ENCODE results near the gene NEK7. TPM values are rescaled to one million over a fixed set of nuclear protein-coding genes. Genes with fewer than 3 reads are reported as not detected.

The NEK7 gene
- total and polyA plus RNA-seq, 9 of the 15 experiments (the other 6 are each of a cell fraction or from before 2014, with no cell fraction given) = 8.5 to 37.3 (median 27.7) TPM

DNA sequence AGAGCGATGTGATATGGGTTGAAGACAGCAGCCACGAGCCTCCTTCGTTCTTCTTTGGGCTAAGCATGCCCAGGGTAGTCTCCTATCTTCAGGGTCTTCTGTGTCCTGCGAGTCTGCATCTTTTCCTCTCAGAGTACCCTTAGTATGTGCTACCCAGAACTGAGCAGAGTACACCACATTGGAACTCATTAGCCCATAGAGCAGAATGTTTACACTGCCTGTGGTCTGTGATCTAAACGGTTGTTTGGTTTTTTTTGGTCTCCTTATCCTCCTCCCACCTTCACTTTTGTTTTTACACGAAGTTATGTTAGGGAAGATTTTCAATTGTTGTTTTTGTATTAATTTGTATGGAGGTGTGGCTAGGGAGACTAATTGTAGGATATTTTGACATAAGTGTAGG is 126.4 kb downstream of the NEK7 start:
- no peak overlapping the region for H2AFZ ChIP-seq (ENCODE audit: low read depth, low read length)
- H3K36me3 ChIP-seq (ENCODE audit: control insufficient read depth, insufficient read depth, low read length) = peaks cover 3% of the 10 kb centered on the region; the same call in 1 of the 3 replicates
- ATAC-seq (peak; percentile 83), FAIRE-seq (no peak), DNase-seq (ENCODE audit: extremely low read depth in 1 of 4, low spot score in 3 of 4) (no peak)
- no peaks in the 10 kb centered on the region for H3K27me3 ChIP-seq (ENCODE audit: control insufficient read depth in 2 of 2, insufficient read depth in 2 of 2, low read length in 2 of 2)
- BruUV-seq (replicated peaks) = no TSS peak
- H3K4me2 ChIP-seq (ENCODE audit: insufficient read depth, low read length) = no peak overlapping the region
- ChIA-PET POLR2A (interaction anchor here (0.6 to 1.5 kb wide), 2 partner anchors 15 to 938 kb away, joined by 3 to 5 read pairs; no protein-coding TSS in a partner anchor), CTCF (ENCODE audit: low intra/inter-chr PET ratio) (no interaction called here)
- no peaks in the 10 kb centered on the region for H3K9me3 ChIP-seq (replicated peaks; ENCODE audit: control insufficient read depth, insufficient read depth, low read depth, low read length)
- peaks cover 0 to 17% of the 10 kb centered on the region in 2 experiments; a peak in 2 of 5 replicates for H3K4me1 ChIP-seq (replicated peaks in 1 of 2; ENCODE audit: control insufficient read depth in 2 of 2, insufficient read depth in 2 of 2, low read length in 2 of 2)
- no peaks in the 10 kb centered on the region for H4K20me1 ChIP-seq (replicated peaks; ENCODE audit: control insufficient read depth, insufficient read depth, low read length)
- no peaks in the 10 kb centered on the region for H3K79me2 ChIP-seq (ENCODE audit: control insufficient read depth, insufficient read depth, low read length)
- in situ Hi-C loops (cut with MboI) (no loop called here), intact Hi-C loops (cut with micrococcal nuclease) (no loop called here)
- no peaks in the 10 kb centered on the region for H3K9me1 ChIP-seq (ENCODE audit: control insufficient read depth, insufficient read depth, low read length)
- no peak overlapping the region for H3K9ac ChIP-seq (ENCODE audit: insufficient read depth in 1 of 2, low read depth in 2 of 2, low read length in 2 of 2)
- TF ChIP-seq MCM3 (IDR thresholded peaks at IDR 0.05) (no peak), ZNF384 (IDR thresholded peaks at IDR 0.05; ENCODE audit: low read depth, low read length) (0 out of 2 replicates have a peak, but pooled peaks have one; percentile 7), SOX6 (IDR thresholded peaks at IDR 0.05) (0 out of 2 replicates have a peak, but pooled peaks have one; percentile 23), CHD2 (IDR thresholded peaks at IDR 0.05; ENCODE audit: low read depth, low read length) (no peak), SPI1 (IDR thresholded peaks at IDR 0.05; ENCODE audit: borderline replicate concordance, low read depth, low read length) (no peak), DMBX1 (CRISPR knock-in tag; IDR thresholded peaks at IDR 0.05; ENCODE audit: borderline replicate concordance) (no peak), ZSCAN32 (CRISPR knock-in tag; IDR thresholded peaks at IDR 0.05) (no peak), ZNF431 (CRISPR knock-in tag; IDR thresholded peaks at IDR 0.05) (no peak), ZEB2 (IDR thresholded peaks at IDR 0.05) (no peak), NFE2 (IDR thresholded peaks at IDR 0.05; ENCODE audit: low read depth) (no peak)
- TF ChIP-seq, protein P1, sequence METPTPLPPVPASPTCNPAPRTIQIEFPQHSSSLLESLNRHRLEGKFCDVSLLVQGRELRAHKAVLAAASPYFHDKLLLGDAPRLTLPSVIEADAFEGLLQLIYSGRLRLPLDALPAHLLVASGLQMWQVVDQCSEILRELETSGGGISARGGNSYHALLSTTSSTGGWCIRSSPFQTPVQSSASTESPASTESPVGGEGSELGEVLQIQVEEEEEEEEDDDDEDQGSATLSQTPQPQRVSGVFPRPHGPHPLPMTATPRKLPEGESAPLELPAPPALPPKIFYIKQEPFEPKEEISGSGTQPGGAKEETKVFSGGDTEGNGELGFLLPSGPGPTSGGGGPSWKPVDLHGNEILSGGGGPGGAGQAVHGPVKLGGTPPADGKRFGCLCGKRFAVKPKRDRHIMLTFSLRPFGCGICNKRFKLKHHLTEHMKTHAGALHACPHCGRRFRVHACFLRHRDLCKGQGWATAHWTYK (CRISPR knock-in tag; IDR thresholded peaks at IDR 0.05) = no peak
- TF ChIP-seq, protein P2, sequence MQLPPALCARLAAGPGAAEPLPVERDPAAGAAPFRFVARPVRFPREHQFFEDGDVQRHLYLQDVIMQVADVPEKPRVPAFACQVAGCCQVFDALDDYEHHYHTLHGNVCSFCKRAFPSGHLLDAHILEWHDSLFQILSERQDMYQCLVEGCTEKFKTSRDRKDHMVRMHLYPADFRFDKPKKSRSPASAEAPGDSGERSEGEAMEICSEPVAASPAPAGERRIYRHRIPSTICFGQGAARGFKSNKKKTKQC (CRISPR knock-in tag; IDR thresholded peaks at IDR 0.05) = no peak
- TF ChIP-seq, protein P3, sequence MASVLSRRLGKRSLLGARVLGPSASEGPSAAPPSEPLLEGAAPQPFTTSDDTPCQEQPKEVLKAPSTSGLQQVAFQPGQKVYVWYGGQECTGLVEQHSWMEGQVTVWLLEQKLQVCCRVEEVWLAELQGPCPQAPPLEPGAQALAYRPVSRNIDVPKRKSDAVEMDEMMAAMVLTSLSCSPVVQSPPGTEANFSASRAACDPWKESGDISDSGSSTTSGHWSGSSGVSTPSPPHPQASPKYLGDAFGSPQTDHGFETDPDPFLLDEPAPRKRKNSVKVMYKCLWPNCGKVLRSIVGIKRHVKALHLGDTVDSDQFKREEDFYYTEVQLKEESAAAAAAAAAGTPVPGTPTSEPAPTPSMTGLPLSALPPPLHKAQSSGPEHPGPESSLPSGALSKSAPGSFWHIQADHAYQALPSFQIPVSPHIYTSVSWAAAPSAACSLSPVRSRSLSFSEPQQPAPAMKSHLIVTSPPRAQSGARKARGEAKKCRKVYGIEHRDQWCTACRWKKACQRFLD (CRISPR knock-in tag; IDR thresholded peaks at IDR 0.05) = no peak
- H3K4me3 ChIP-seq = no peak overlapping the region
- H3K27ac ChIP-seq (ENCODE audit: extremely low read depth, low read depth, low read length) = no peak overlapping the region
- 50% methylated on average over 6 of the region's 6 CpGs for WGBS (ENCODE audit: insufficient coverage, low coverage, missing lambda C conversion rate)
